CD4-positive, alpha-beta T cell treated with Interleukin-17A for 1 hour (primary cell): ENCODE data around the gene NPY4R.
"Not testable (repeated sequence)": the region's sequence is repeated elsewhere in the genome, so short reads cannot be mapped to it uniquely, and the experiment has no call there.

Source experiments
- DNase-seq: peaks from one replicate; pipeline ENCODE4 v3.0.0-alpha.2; 2020

NPY4R gene, protein sequence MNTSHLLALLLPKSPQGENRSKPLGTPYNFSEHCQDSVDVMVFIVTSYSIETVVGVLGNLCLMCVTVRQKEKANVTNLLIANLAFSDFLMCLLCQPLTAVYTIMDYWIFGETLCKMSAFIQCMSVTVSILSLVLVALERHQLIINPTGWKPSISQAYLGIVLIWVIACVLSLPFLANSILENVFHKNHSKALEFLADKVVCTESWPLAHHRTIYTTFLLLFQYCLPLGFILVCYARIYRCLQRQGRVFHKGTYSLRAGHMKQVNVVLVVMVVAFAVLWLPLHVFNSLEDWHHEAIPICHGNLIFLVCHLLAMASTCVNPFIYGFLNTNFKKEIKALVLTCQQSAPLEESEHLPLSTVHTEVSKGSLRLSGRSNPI

DNA sequence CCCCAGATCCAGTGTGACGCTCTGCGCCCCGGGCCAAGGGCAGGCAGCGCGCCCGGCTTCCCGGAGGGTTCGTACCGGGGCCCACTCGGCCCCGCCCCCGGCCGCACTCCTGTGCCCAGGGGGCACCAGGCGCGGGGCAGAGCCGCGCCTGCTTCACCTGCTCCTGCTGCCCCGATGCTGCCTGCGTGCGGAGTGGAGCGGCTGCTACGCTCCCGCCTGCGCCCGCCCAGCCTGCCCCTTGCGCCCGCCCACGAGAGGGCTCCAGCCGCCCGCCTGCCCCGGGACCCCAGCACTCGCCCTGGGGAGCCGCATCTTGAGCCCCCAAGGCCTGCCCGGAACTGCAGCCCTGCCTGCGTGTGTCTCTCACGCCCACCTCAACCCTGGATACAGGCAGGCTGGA lies at the start of gene NPY4R:
Gene NPY4R (minus strand): TSS at position 194 of the 400 bp plus-strand sequence. CDS start 3,323 bp downstream, outside the sequence.
- not testable (repeated sequence) for DNase-seq

DNA sequence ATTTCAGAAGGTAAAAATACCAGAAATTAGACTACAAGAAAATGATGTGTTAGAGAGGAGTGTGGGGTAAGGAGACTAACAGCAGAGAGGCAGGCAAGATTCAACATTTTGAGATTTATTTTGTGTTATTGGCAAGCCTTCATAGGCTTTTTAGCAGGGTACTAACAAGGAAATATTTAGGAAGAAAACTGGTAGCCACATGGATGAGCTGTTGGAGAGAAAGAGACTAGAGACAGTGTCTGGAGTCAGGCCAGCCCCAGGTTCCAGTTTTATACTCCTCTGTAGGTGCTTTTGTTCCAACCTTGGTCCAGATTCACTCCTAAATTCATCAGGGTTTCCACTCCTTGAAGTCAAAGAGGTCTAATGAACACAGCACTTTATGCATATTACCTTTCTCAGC lies 49.6 kb upstream of the NPY4R start:
- no peak for DNase-seq

DNA sequence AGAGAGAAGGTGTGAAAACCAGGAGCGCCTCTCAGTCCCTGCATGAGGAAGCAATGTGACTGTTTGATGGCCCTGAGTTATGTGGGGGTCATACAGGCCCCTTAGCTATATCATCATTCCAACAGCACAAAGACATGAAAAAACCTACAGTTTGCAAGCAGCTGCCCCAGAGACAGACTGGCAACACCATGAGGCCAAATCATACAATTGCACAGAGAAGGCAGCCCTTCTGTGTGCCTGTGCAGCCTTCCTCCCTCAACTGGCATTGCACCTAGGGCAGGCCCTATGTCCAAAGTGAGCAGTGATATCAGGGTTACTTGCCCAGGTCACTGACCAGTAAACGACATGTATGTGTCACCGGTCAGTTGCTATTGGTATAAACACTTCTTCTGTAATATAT lies 49.1 kb upstream of the NPY4R start:
- DNase-seq, result no peak

DNA sequence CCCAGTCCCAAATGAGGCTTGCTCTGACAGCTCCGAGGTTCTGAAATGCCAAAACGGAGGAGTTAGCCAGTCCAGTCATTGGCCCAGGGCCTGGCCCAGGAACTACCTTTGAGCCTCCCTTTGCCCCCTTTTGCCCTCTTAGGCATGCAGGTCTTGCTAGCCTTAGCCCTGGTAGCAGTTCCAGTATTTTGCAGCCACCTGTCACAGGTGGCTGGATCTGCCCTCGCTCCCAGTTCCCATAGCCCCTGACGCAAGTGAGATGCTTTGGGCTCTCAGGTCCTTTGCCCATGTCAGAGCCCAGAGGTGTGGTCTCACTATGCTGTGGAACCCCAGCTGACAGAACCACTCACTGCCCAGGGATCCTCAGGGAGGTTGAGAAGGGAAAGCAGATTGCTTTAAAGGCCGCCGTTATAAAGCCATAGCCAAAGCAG lies 48.7 kb upstream of the NPY4R start:
- no peak for DNase-seq

DNA sequence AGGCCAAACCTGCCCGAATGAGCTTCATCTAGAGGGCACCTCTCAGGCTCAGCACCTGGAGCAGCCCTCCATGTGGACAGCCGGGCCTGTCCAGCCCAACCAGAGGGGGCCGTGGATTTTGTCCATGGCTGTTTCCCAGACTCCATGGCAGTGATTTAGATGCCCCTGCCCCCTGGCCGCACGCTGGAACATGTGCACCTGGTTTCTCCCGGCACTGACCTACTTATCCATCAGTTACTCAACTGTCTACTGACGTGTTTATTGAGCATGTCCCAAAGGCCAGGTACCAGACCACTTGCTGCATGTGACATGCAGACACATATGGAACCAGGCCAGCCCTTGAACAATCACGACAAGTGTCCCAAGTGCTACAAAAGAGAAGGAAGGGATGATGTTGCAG lies 47.6 kb upstream of the NPY4R start:
- DNase-seq, result not testable (repeated sequence)

DNA sequence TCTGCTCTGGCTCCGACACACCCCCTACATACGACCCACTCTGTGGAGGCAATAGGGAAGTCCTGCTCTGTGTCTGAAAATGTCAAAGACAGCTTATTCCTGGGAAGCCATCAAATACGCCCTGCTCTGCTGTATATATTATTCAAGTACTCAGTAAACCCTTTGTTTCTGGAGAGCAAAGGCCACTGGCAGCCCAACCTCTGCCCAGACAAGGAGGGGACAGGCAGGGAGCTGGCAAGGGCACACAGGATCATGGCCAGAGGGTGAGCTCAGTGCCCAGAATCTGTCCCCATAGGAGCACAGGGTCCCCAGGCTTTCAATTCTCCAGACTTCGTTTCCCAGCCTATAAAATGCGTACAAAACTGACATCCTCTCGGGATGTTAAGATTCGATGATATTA lies 47.0 kb upstream of the NPY4R start:
- not testable (repeated sequence) for DNase-seq

DNA sequence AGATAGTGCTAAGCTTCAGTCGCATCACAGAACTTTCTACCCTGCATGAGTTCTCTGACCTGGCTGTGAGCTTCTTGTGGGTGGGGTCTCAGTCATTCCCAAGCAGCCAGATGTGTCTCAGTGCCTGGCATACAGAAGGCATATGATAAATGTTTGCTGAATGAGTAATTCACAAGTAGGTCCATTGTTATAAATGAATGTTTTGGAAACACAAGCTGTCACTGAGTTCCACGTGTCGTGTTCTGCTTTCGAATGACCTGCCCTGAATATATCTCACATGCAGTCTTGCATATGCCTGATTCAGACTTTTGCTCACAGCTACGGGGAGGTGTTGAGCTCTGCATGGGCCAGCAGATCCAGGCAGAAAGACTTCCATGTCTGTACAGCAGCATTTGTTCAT lies 46.2 kb upstream of the NPY4R start:
- DNase-seq, result not testable (repeated sequence)

DNA sequence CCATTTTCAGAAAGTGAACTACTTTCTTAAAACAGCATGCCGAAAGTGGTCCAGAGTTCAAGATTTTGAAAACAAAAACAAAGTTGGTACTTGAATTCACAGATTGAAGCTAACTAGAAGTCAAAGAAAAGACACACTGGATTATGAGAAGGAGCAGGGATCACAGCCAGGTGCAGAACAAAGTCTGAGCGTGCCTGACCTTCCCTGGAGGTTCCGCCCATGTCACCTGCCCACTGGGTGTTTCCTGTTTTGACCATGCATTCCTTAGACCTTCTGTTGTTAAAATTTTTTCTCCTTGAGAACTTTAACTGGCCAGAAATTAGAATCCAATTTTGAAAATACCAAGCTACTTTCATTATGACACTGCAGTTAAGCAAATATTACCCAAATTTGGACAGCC lies 34.2 kb upstream of the NPY4R start:
- DNase-seq, result not testable (repeated sequence)

DNA sequence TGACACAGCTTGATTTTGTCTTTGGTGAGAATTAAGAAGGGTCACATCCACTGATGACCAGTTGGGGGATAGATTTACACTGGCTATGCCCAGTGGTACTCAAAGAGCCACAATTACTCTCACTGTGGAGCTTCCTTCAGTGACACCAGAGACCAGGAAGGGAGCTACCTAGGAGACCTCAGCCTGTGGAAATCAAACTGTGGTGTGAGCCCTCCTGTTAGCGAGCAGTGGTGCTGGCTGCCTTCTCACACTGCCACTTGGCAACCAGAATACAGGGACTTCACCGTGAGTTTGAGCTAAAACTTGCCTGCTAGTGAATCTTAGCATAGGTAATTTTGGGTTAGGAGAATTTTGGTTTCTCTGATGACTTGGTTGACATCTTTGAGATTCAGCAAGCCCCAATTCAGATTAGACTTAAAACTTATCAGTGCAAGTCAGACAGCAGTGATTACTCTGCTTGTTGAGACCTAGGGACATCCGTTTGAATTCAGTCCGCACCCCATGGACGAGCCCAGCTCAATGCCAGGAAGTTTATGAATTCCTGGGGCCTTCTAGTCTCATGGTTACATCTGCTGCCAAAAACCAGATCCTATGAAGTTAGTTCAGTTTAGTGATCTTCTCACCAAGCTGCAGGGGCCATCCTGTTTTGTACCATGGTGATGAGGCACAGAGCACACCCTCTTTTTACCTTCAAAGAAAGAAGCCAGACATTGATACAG lies 33.4 kb upstream of the NPY4R start:
- not testable (repeated sequence) for DNase-seq

DNA sequence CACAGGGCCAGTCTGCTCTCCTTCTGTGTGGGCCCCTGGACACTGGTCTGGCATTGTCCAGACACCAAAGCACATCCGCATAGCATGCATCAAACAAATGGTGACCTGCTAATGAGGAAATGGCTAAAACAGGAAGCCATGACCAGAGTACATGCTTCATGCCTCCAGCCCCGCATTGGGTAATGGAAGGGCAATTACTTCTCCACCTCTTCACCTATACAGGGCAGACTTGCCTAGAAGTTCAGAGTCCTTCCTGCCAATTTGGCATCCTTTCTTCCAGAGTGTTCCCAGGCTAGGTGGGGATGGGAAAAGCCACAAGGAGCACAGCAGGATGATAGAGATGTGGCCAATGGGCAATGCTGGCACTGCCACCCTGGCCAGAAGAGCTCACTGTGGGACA lies 32.1 kb upstream of the NPY4R start:
- not testable (repeated sequence) for DNase-seq

DNA sequence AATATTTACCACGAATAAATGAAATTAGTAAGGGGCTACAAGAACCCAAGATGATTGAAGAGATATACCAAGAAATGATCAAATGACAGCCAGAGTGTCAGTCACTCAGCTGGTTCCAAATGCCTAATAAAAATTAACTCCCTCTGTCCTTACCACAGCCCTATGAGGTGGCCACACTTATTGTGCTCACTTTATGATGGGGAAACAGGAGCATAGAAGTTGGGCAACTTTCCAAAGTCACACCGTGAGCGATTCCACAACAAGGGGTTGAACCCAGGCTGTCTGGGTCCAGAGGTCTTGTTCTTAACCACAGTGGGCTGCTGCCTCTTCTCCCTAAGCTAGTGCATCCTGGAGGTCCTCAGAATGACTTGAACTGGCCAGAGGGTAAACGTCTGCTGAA lies 31.6 kb upstream of the NPY4R start:
- DNase-seq, result not testable (repeated sequence)

DNA sequence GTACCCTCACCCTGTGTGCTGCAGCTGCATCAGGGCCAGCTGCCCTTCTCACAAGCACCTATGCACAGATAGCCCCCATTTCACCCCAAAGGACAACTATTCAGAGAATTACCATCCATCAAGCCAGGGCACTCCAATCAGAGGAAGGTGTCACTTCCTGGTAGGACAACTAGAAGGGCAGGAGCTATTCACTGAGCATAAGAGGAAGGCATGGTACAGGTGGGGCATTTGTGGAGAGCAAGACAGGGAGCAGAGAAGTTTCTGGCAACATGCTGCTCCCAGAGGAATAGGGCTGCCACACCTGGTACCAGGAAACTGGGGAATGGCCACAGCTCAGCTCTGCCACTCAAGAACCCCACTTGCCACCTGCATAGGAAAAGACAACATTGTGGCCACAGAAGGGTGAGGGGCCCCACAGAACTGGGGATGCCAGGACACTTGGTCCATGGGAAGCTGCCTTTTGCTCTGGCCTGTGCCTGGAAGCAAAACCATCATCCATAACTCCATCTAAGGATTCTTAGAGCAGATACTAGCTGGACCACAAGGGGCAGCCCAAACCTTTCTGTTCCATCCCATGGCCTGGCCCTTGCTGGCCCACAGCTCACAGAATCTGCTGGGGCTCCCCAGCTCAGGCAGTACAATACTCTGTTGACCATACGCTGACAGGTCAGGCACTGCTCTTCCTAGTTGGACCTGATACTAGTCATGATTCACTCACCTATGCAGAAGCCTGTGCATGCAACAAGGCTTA lies 25.8 kb upstream of the NPY4R start:
- DNase-seq, result not testable (repeated sequence)

DNA sequence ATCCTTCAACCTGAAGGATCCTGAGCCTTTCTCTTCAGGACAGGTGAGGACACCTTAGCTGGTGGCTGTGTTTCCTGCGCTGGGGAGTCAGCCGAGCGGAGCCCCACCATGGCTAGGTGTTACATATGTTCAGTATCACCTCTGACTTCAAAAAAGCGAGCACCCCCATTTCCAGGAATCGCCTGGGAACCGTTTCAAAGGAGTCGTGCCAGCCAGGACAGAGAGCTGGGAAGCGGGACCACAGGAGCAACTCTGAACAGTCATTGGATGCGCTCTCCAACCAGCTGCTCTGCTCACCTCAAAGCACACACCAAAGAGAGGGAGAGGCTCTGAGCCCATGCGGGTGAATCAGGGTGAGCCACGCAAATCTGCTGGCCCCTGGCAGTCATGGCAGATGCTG lies 24.5 kb upstream of the NPY4R start:
- DNase-seq, result not testable (repeated sequence)

DNA sequence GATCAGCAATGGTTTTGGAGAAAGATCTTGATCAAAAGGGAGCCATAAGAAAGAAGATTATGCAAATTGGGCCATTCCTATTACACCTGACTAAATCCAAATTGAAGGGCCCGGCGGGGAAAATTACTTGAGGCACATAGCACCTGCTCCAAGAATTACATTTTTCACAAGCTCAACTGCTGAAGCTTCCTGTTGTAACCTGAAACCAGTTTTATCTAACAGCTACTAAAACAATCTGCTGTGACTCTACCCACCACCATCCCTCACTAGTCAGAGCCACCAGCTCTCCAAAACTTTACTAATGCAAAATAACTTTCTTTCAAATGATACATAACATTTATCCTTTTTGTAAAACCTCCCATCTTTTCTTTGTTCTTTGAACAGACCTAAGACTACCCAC lies 20.7 kb upstream of the NPY4R start:
- DNase-seq, result not testable (repeated sequence)

DNA sequence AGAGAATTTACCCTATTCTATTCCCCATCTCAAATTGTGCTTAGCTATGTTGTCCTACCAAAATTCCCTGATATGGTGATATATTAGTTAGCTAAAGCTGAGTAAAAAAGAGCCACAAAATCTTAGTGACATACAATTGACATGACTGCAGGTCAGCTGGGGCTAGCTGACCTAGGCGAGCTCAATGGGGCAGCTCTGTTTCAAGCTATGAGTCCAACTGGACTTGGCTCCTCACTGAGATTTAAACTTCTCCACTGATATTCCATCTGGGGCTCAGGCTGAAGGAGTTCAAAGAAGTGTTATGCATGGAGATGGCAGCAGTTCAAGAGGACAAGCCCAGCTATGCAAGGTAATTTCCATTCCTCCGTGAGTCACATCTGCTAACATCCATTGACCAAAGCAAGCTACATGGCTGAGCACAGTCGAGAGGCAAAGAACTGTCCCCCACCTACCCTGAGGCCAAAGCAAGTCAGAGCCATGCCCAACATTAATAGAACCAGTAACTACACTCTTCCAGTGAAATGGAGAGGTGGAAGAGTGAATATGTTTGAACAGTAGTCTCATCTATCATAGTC lies 9.1 kb upstream of the NPY4R start:
- not testable (repeated sequence) for DNase-seq

DNA sequence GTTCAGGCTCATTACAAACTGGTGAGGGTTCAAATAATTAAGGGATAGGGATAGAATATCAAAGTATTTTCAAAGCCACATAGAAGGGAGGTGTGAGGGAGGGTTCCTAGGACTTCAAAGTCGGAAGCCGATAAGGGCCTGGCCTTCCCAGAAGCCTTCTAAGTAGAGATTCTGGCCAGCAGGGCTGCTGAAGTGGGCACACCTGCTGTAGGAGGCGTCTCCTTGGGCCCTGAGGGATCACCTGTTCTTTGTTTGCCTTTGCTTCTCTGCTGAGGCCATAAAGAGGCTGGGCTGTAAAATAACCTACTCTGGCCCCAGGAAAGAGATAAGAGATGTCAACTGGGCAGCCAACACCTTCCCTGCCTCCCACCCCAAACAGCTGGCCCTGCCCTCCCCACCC lies 8.0 kb upstream of the NPY4R start:
- DNase-seq, result not testable (repeated sequence)

DNA sequence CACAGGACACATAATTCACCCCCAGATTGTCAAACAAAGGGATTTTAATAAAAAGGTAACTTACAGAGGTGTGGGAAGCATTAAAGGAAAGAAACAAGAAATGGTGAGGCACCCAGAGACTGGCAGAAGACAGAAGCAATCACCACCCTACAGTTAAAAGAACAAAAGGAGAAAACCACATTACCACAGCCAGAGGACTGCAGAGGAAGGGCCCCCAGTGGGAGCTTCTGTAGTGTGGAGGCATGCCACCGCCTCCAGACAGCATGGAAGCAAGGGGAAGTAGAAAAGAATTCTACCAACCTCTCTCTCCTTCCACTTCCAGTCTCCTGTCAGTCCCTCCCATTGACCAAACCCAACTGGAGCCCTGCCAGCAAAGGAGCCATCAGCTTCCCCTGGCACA lies 4.4 kb upstream of the NPY4R start:
- not testable (repeated sequence) for DNase-seq

DNA sequence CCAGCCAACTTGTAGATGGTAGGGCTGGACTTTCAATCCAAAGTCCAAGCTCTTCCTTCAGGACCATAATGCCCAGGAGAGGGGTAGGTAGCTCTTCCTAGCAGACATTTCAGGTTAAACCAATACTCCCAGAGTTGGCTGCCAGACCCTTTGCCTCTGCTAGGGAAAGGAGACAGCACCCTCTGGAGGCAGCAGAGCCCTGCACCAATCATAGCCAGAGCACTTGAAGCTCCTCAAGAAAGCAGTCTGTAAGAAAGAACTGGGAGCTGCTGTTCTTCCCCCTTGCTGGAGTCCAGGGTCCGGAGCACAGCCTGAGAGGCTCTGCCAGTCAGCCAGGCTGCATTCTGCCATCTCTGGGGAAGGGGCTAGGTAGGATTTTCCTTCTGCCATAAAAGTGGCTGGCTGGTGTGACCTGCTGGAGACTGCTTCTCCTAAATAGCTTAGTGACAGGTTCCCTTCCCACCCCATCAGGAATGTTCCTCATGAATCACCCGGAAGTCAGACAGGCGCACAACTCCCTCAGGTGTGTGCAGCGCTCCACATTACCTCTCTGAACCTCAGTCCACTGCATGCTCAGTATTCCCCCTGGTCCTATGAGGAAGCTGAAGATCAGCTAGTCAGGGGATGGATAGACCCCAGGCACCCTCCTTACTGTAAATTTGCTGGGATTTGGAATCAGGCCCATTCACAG lies 2.5 kb upstream of the NPY4R start:
- DNase-seq, result not testable (repeated sequence)

DNA sequence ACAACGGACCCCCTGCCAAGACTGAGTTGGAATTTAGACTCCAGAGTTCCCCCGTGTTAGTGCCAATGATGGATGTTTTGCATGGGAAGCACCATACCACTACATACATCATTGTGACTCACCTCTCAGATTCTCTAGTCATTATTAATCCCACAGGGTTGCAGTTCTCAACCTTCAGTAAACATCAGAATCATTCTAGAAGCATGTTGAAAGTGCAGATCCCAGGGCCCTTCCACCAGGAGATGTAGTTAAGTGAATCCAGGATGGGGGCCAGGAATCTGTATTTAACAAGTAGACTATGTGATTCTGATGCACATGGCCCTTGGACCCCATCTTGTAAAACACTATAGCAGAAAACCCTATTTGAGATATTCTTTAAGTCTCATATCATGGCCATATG lies 2.1 kb downstream of the NPY4R start:
- not testable (repeated sequence) for DNase-seq

DNA sequence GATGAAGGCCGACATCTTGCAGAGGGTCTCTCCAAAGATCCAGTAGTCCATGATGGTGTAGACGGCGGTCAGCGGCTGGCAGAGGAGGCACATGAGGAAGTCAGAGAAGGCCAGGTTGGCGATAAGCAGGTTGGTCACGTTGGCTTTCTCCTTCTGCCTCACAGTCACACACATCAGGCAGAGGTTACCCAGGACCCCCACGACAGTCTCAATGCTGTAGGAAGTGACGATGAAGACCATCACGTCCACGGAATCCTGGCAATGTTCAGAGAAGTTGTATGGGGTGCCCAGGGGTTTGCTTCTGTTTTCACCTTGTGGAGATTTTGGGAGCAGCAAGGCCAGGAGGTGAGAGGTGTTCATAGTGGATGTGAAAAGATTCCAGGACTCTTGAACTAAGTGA lies 3.5 kb downstream of the NPY4R start:
- not testable (repeated sequence) for DNase-seq

DNA sequence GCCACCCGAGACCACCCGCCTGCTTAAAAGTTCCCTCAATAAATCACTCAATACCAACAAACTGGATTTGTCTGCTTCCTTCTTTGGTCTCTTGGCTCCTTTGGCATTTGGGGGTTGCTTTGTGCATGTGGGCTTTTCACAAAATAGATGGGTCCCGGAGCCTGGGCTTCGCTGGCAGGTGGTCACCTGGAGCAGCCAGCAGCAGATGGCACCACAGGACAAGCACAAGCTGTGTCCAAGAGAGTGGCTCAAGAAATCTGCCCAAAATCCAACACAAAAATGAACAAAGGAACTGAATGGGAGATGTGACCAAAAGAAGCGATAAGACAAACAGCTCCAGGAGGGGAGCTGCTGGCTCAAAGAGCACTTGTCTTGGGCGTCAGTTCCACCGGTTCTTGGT lies 6.2 kb downstream of the NPY4R start:
- DNase-seq, result not testable (repeated sequence)

DNA sequence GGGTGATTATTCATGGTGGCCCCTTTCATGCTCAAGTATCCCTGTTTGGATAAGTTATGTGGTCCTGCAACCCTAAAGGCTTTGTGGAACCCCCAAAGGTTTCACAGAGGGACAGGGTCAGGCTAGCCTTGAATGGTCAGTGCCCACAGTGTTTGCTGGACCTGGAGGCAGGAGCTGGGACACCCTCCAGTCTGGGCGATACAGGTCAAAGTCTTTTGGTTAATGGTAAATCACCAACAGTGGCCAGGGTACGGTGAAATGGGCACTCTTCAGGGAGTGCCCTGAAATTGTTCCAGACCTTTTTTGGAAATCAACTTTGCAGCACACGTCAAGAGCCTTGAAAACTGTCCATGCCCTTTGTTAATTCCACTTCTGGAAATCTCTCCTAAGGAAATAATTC lies 8.7 kb downstream of the NPY4R start:
- not testable (repeated sequence) for DNase-seq
